Sigmoid colon (tissue), 3 donors: Measurements from ENCODE around the gene FOSL2.

ENCODE experiments used
- CTCF ChIP-seq, 4 experiments: fragments of 450-650 bp in 3 of 4; fragments of 200-600 bp in 1 of 4; IDR thresholded peaks; one replicate each; pipeline ENCODE4 v1.5.1; 2016 to 2019; ENCODE audit warnings: antibody characterized with exemption in 4 of 4, mild to moderate bottlenecking in 3 of 4, moderate library complexity in 2 of 4
- POLR2A ChIP-seq, 2 donors: fragments of 450-650 bp; IDR thresholded peaks; one replicate each; pipeline ENCODE4 v1.6.1; 2016; ENCODE audit warnings: antibody characterized with exemption in 2 of 2, mild to moderate bottlenecking in 2 of 2, moderate library complexity in 2 of 2

DNA sequence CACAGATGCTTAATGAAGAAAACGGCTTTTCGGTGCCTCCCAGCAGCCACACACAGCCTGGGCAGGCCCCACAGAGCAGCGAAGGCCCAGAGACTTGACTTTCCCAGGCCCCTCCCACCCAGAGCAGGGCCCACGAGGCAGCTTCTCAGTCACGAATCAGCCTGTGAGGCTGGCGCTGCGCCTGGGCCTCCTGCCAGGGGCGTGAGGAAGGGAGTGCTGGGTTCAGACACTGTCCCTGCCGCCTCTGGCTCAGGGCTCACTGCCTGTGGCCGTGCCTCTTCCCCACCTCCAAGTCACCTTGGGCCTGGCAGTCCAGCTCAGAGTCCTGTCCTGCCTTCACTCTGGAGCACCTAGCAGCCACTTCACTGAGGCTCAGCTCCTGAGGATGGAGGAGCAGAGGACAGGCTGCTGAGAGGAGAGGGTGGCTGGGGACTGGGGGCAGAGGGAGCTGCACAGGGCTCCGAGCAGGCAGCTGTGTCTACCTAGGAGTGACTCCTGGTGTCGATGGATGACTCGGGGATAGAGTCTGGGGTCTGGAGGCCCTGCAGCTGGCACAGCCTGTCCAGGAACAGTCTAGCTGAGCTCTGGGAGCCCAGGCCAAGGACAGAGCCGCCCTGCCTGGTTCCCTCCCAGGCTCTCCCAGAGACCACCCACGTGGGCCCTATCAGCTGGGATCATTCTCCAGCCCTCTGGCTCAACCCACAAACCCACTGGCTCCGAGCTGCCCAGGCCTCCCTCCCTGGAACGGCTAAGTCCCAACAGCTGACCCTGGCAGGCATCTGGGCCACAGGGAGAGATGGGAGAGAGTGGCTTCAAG, 36.4 kb upstream of the FOSL2 start:
- TF ChIP-seq POLR2A (IDR thresholded peaks at IDR 0.05) (no peak), CTCF (IDR thresholded peaks at IDR 0.05) (no peak)
